ENCODE measurements around the gene CENPX.
"Not testable (repeated sequence)": the region's sequence is repeated elsewhere in the genome, so short reads cannot be mapped to it uniquely, and the experiment has no call there.

Gene CENPX

GRCh38 chr17:82039695-82040299 is 17.1 kb upstream of the CENPX start:
- DNase-seq (ENCODE audit: low spot score) = no peak

- not testable (repeated sequence) for DNase-seq (ENCODE audit: low spot score)
Measured at GRCh38 chr17:82038796-82039409, 16.2 kb upstream of the CENPX start.

- DNase-seq (ENCODE audit: low spot score) = no peak
Measured at GRCh38 chr17:82037889-82038195, 15.2 kb upstream of the CENPX start.

- DNase-seq (ENCODE audit: low spot score) = peak; percentile 96
Measured at GRCh38 chr17:82037092-82037888, 14.6 kb upstream of the CENPX start, which contains the start of gene DCXR. Gene DCXR, minus strand, starts transcription at chr17:82037697. Its CDS starts 15 bp downstream, at chr17:82037682.

- no peak for DNase-seq (ENCODE audit: low spot score)
Measured at GRCh38 chr17:82036634-82037091, 14.0 kb upstream of the CENPX start.

- DNase-seq (ENCODE audit: low spot score) = no peak
Measured at GRCh38 chr17:82035956-82036633, 13.4 kb upstream of the CENPX start.

GRCh38 chr17:82035488-82035887 is 12.8 kb upstream of the CENPX start:
- no peak for DNase-seq (ENCODE audit: low spot score)

GRCh38 chr17:82034371-82035011 is 11.8 kb upstream of the CENPX start:
- DNase-seq (ENCODE audit: low spot score) = no peak

- no peak for DNase-seq (ENCODE audit: low spot score)
Measured at GRCh38 chr17:82033359-82034085, 10.8 kb upstream of the CENPX start.

- DNase-seq (ENCODE audit: low spot score) = no peak
Measured at GRCh38 chr17:82031885-82032627, 9.4 kb upstream of the CENPX start.

- no peak for DNase-seq (ENCODE audit: low spot score)
Measured at GRCh38 chr17:82031303-82031884, 8.7 kb upstream of the CENPX start, which contains the start of gene RAC3. Gene RAC3, plus strand, starts transcription at chr17:82031678. Its CDS starts 84 bp downstream, at chr17:82031762.

GRCh38 chr17:82030470-82031302 is 8.0 kb upstream of the CENPX start:
- DNase-seq (ENCODE audit: low spot score) = peak; percentile 86

- DNase-seq (ENCODE audit: low spot score) = no peak
Measured at GRCh38 chr17:82029990-82030469, 7.4 kb upstream of the CENPX start.

- no peak for DNase-seq (ENCODE audit: low spot score)
Measured at GRCh38 chr17:82029391-82029790, 6.7 kb upstream of the CENPX start.

GRCh38 chr17:82028966-82029365 is 6.3 kb upstream of the CENPX start:
- DNase-seq (ENCODE audit: low spot score) = no peak

GRCh38 chr17:82028246-82028645 is 5.6 kb upstream of the CENPX start:
- DNase-seq (ENCODE audit: low spot score) = no peak

- no peak for DNase-seq (ENCODE audit: low spot score)
Measured at GRCh38 chr17:82025401-82026107, 2.9 kb upstream of the CENPX start.

GRCh38 chr17:82024859-82025258 is 2.2 kb upstream of the CENPX start:
- DNase-seq (ENCODE audit: low spot score) = no peak

Measured in CD4-positive, alpha-beta T cell treated with Interleukin-6 at 100 ng/mL for 8 hours (primary cell).